ENCODE data around the gene CRHR2.

The CRHR2 gene

DNA sequence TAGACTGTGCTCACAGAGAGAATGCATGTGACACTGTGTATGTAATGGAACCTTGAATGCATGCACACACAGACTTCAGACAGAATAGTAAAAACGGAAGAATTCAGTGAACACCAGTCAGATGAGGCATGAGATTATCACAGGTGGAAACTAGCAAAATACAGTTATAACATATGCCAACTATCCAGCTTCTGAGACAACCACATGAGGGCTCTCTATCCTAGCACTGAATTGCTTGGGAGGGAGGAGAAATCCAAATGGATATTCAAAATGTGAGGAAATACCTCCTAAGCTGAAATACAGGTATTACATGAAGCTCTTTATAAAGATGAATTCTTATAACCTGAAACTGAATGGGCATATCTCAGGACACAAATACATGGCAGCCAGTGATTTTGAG, 57.0 kb downstream of the CRHR2 start:
- Mint-ChIP-seq H3K36me3 (peaks cover 40 to 53% of the 10 kb centered on the region in 2 donors), H3K4me1 (no peaks in the 10 kb centered on the region), H3K9me3 (no peaks in the 10 kb centered on the region), H3K4me3 (no peak overlapping the region), H3K27ac (no peak overlapping the region), H3K27me3 (no peaks in the 10 kb centered on the region)
- DNase-seq (no peak), ATAC-seq (replicated peaks) (no peak)

DNA sequence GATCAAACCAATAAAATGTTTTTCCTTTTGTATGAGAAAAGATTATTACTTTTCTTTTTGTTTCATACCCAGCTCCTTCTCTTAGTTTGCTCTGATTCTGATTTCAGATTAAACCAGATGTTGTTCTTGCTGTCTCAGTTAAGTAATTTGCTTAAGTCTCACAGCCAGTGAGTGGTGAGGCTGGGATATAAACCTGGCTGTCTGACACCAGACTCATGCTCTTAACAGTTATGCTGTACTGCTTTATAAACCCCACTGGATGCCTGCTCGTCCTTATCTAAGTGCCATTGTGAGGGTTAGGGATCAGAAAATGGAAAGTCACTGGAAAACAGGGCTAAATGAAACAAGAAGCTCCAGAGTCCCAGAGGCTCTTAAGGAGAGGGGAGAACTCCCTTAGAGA, 63.3 kb downstream of the CRHR2 start:
- DNase-seq (no peak), ATAC-seq (replicated peaks) (no peak)
- Mint-ChIP-seq H3K27ac (no peak overlapping the region), H3K4me1 (no peaks in the 10 kb centered on the region), H3K4me3 (no peak overlapping the region), H3K27me3 (no peaks in the 10 kb centered on the region), H3K36me3 (peaks cover 38 to 59% of the 10 kb centered on the region in 2 donors), H3K9me3 (no peaks in the 10 kb centered on the region)

DNA sequence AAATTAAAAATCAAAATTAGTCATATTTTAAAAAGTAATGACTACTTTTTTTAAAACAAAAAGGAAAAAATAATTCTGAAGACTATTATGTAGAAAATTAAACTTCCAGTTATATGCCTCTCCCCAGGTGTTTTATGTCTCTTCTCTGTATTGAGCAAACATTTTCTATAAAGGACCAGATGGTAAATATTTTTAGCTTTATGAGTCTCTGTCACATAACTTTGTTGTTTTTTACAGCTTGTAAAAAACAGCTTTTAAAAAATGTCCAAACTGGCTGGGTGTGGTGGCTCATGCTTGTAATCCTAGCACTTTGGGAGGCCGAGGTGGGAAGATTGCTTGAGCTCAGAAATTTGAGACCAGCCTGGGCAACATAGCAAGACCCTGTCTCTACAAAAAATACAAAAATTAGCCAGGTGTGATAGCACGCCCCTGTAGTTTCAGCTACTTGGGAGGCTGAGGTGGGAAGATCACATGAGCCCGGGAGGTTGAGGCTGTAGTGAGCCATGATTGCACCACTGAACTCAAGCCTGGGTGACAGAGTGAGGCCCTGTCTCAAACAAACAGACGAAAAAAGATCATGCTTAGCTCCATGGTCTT, 64.1 kb downstream of the CRHR2 start:
- H3K36me3 Mint-ChIP-seq = peaks cover 40 to 59% of the 10 kb centered on the region in 2 donors
- H3K4me3 Mint-ChIP-seq = no peak overlapping the region
- H3K27ac Mint-ChIP-seq = no peak overlapping the region
- ATAC-seq (replicated peaks) (no peak), DNase-seq (no peak)
- H3K4me1 Mint-ChIP-seq = no peaks in the 10 kb centered on the region
- no peaks in the 10 kb centered on the region for H3K27me3 Mint-ChIP-seq
- no peaks in the 10 kb centered on the region for H3K9me3 Mint-ChIP-seq

DNA sequence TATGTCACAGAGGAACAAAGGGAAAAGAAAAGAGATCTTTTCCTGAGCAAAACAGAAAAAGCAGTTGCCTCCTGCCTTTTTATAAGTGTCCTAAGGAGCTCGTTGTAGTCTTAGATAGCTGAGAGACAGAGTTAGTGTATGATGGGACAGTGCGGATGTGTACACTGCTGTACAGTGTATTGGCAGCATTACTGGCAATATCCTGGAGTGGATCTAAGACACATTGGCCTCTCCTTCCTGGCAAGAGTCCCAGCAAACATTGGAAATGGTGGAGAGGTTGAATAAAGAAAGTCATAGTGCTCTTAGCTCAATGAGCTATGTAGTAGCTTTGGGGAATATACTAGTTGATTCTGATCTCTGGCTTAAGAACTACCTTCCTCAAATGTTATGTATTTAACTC, 64.9 kb downstream of the CRHR2 start:
- DNase-seq (no peak), ATAC-seq (replicated peaks) (no peak)
- H3K36me3 Mint-ChIP-seq = peaks cover 45 to 63% of the 10 kb centered on the region in 2 donors
- no peak overlapping the region for H3K27ac Mint-ChIP-seq
- no peaks in the 10 kb centered on the region for H3K27me3 Mint-ChIP-seq
- no peaks in the 10 kb centered on the region for H3K9me3 Mint-ChIP-seq
- no peak overlapping the region for H3K4me3 Mint-ChIP-seq
- no peaks in the 10 kb centered on the region for H3K4me1 Mint-ChIP-seq

DNA sequence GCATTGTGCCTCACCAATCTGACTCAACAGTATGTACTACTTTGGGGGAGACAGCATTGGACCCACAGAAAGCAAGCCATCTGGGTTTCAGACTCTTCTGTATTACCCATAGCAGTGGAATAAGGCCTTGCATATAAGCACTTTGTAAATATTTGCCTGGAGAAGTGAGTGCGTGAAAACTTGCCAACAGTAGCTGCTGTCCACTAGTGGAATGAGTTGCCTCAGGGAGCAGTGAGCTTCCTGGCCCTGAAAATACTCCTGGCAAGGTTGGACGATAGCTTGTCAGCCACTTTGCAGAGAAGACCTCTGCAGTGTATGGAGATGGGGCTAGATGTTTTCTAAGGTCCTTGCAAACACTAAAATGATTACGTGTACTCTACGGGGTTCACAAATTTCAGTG, 65.9 kb downstream of the CRHR2 start:
- H3K27ac Mint-ChIP-seq = no peak overlapping the region
- peaks cover 38 to 59% of the 10 kb centered on the region in 2 donors for H3K36me3 Mint-ChIP-seq
- no peaks in the 10 kb centered on the region for H3K9me3 Mint-ChIP-seq
- no peak overlapping the region for H3K4me3 Mint-ChIP-seq
- H3K27me3 Mint-ChIP-seq = no peaks in the 10 kb centered on the region
- ATAC-seq (replicated peaks) (no peak), DNase-seq (no peak)
- H3K4me1 Mint-ChIP-seq = no peaks in the 10 kb centered on the region

DNA sequence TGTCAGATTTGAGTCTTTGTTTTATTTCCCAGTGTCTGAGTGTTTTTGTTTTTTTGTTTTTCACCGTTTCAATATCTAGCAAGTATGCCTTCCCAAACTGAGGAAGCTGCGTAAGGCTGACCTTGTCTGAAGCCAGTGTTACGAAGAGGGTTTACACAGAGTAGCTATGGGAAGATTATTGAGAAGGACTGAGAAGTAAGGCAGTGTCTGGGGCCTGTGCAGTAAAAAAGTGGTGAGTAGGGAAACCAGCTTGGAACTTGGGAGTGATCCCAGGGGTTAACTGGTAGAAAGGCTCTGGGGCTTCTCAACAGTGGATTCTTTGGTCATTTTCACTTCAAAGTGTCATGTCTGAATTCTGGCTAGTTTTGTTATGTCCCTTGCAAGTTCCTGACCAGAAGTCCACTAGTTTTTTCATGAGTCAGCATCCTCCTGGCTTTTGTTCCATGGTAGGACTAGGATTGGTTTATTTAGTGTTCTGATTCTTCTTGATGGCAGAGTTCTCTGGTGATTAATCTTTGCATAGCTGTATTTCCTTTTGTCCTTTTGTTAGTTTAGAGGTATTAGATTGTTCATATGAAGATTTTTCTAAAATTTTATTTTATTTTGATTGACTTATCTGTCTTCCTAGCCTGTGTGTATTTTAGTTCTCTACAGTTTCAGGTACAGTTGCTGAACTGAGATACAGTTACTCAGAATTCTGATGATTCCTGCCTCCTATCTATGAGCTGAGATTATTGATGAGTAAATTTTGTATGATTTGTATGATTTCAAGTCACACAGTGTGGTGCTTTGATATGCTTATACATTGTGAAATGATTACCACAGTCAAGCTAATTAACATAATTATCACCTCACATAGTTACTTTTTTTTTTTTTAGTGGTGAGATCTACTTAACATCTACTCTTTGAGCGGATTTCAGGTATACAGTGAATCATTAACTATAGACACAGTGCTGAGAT, 68.6 kb downstream of the CRHR2 start:
- Mint-ChIP-seq H3K4me3 (no peak overlapping the region), H3K27ac (peak overlapping the region; percentile 1), H3K36me3 (peaks cover 36 to 65% of the 10 kb centered on the region in 2 donors), H3K27me3 (no peaks in the 10 kb centered on the region), H3K4me1 (no peaks in the 10 kb centered on the region), H3K9me3 (no peaks in the 10 kb centered on the region)
- ATAC-seq (replicated peaks) (no peak), DNase-seq (no peak)

DNA sequence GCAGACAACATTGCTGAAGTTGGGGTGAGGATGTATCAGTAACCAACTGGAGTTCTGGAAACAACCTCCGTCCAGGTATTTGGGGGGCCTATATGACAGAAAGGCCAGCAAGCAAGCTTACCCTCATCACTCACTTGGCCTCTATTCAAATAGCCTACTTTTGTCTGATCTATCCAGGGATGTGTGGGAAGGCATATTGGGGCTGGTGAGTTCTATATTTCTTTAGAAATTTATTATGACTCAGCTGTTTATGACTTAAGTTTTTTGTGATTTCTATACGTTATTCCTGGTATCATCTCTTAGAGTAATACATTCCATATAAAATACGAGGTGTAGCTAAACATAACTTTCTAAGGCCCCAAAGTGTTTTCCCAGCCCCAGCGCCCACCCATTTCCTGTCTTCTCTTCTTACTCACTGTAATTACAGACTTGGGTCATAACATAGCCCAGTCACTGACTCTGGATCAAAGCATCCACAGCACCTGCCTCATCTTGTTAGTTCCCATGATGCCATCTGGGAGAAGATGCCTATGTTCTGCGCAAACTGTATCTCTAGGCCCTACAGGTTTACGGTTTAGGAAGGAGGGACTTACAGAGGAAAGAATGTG, 69.5 kb downstream of the CRHR2 start:
- no peak overlapping the region for H3K27ac Mint-ChIP-seq
- H3K36me3 Mint-ChIP-seq = peaks cover 36 to 68% of the 10 kb centered on the region in 2 donors
- H3K4me1 Mint-ChIP-seq = no peaks in the 10 kb centered on the region
- no peak overlapping the region for H3K4me3 Mint-ChIP-seq
- H3K27me3 Mint-ChIP-seq = no peaks in the 10 kb centered on the region
- no peak for DNase-seq
- H3K9me3 Mint-ChIP-seq = no peaks in the 10 kb centered on the region
- ATAC-seq (replicated peaks) = no peak

DNA sequence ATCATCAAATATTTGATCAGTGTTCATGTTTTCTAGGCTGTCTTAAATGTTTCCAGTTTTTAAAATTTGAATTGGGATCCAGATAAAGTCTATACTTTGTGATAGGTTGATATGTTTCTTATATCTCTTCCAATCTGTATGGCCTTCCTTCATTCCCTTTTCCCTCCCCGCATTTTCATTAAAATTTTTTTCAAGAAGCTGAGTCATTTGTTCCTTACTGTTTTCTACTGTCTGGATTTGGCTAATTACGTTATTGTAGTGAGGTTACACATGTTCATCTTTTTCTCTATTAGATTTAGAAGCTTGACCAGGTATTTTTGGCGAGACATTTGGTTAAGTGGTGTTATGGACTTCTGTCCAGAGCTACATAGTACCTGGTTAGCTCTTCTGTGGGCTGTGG, 76.4 kb downstream of the CRHR2 start:
- Mint-ChIP-seq H3K4me3 (no peak overlapping the region), H3K4me1 (peaks cover 2 to 6% of the 10 kb centered on the region in 2 donors), H3K9me3 (no peaks in the 10 kb centered on the region), H3K27ac (no peak overlapping the region), H3K36me3 (peaks cover 30 to 62% of the 10 kb centered on the region in 2 donors), H3K27me3 (no peaks in the 10 kb centered on the region)
- DNase-seq (no peak), ATAC-seq (replicated peaks) (no peak)

DNA sequence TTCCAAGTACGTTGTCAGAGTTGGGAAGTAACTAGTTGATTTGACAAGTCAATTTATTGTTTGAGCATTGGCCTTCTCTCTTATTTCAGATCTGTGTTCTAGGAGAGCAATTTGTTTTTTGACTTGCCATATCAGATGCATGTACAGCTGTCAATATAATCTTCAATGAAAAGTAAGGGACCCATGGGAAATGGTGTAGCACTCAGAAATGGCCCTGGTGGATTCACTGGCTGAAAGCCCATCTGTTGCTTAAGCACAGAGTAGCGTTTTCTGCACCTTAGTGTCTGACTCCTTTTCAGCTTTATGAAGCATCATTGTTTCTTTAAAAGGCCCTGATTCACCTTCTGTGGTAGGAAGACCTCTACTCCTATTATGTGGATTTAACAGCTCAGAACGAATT, 77.4 kb downstream of the CRHR2 start:
- no peak for DNase-seq
- peaks cover 30 to 58% of the 10 kb centered on the region in 2 donors for H3K36me3 Mint-ChIP-seq
- no peaks in the 10 kb centered on the region for H3K9me3 Mint-ChIP-seq
- peaks cover 2 to 6% of the 10 kb centered on the region in 2 donors for H3K4me1 Mint-ChIP-seq
- H3K4me3 Mint-ChIP-seq = no peak overlapping the region
- no peak for ATAC-seq (replicated peaks)
- no peak overlapping the region for H3K27ac Mint-ChIP-seq
- H3K27me3 Mint-ChIP-seq = no peaks in the 10 kb centered on the region
